ENCODE results near the gene LRRC72. TPM values are rescaled to one million over a fixed set of nuclear protein-coding genes. Genes with fewer than 3 reads are reported as not detected.

The LRRC72 gene
- total RNA-seq, 1 donor from 2014 or later: not detected

GRCh38 chr7:16563281-16564022 is 36.8 kb downstream of the LRRC72 start:
- DNase-seq (ENCODE audit: low read depth): no peak
- Histone ChIP-seq H3K36me3 (ENCODE audit: control insufficient read depth, insufficient read depth, low read length) (no peaks in the 10 kb centered on the region), H3K4me3 (ENCODE audit: low read depth, low read length) (no peak overlapping the region), H3K27me3 (ENCODE audit: control insufficient read depth, insufficient read depth, low read length) (no peaks in the 10 kb centered on the region)
- TF ChIP-seq, protein P1, sequence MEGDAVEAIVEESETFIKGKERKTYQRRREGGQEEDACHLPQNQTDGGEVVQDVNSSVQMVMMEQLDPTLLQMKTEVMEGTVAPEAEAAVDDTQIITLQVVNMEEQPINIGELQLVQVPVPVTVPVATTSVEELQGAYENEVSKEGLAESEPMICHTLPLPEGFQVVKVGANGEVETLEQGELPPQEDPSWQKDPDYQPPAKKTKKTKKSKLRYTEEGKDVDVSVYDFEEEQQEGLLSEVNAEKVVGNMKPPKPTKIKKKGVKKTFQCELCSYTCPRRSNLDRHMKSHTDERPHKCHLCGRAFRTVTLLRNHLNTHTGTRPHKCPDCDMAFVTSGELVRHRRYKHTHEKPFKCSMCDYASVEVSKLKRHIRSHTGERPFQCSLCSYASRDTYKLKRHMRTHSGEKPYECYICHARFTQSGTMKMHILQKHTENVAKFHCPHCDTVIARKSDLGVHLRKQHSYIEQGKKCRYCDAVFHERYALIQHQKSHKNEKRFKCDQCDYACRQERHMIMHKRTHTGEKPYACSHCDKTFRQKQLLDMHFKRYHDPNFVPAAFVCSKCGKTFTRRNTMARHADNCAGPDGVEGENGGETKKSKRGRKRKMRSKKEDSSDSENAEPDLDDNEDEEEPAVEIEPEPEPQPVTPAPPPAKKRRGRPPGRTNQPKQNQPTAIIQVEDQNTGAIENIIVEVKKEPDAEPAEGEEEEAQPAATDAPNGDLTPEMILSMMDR (IDR thresholded peaks at IDR 0.05; ENCODE audit: insufficient read depth, low read length, severe bottlenecking): no peak
- no peak for FAIRE-seq

DNA sequence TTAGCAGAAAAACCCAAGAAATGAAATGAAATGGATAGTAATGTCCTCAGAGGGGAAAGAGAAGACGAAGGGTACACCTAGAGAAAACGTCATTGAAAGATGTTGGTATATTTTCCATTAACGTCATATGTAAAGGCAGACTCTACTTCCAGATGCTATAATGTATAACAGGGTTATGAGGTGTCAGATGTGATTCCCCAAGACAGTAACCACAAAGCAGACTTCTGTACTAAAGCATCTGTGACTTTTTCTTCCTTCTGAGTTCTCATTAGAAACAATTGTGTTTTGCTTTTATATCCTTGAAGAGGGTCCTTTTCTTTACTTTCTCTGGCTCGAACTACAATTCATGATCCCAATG is 37.4 kb downstream of the LRRC72 start:
- Histone ChIP-seq H3K36me3 (ENCODE audit: control insufficient read depth, insufficient read depth, low read length) (no peaks in the 10 kb centered on the region), H3K4me3 (ENCODE audit: low read depth, low read length) (no peak overlapping the region), H3K27me3 (ENCODE audit: control insufficient read depth, insufficient read depth, low read length) (no peaks in the 10 kb centered on the region)
- DNase-seq (ENCODE audit: low read depth) (no peak), FAIRE-seq (no peak)
- TF ChIP-seq, protein P1 (IDR thresholded peaks at IDR 0.05; ENCODE audit: insufficient read depth, low read length, severe bottlenecking): no peak

- FAIRE-seq: no peak
- no peaks in the 10 kb centered on the region for H3K36me3 ChIP-seq (ENCODE audit: control insufficient read depth, insufficient read depth, low read length)
- peak; percentile 58 for DNase-seq (ENCODE audit: low read depth)
- H3K4me3 ChIP-seq (ENCODE audit: low read depth, low read length): no peak overlapping the region
- TF ChIP-seq, protein P1 (IDR thresholded peaks at IDR 0.05; ENCODE audit: insufficient read depth, low read length, severe bottlenecking): peak; percentile 61
- H3K27me3 ChIP-seq (ENCODE audit: control insufficient read depth, insufficient read depth, low read length): no peaks in the 10 kb centered on the region
These were observed 38.3 kb downstream of the LRRC72 start for GRCh38 chr7:16564909-16565426.

DNA sequence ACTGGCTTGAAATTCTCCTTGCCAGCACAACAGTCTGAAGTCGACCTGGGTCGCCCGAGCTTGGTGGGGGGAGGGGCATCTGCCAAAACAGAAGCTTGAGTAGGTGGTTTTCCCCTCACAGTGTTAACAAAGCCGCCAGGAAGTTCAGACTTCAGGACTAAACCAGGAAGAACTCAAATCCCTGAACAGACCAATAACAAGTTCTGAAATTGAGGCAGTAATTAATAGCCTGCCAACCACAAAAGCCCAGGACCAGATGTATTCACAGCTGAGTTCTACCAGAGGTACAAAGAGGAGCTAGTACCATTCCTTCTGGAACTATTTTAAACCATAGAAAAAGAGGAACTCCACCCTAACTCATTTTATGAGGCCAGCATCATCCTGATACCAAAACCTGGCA is 45.3 kb downstream of the LRRC72 start:
- H3K27me3 ChIP-seq (ENCODE audit: control insufficient read depth, insufficient read depth, low read length): no peaks in the 10 kb centered on the region
- TF ChIP-seq, protein P1 (IDR thresholded peaks at IDR 0.05; ENCODE audit: insufficient read depth, low read length, severe bottlenecking): no peak
- H3K4me3 ChIP-seq (ENCODE audit: low read depth, low read length): no peak overlapping the region
- DNase-seq (ENCODE audit: low read depth) (no peak), FAIRE-seq (no peak)
- H3K36me3 ChIP-seq (ENCODE audit: control insufficient read depth, insufficient read depth, low read length): no peaks in the 10 kb centered on the region

DNA sequence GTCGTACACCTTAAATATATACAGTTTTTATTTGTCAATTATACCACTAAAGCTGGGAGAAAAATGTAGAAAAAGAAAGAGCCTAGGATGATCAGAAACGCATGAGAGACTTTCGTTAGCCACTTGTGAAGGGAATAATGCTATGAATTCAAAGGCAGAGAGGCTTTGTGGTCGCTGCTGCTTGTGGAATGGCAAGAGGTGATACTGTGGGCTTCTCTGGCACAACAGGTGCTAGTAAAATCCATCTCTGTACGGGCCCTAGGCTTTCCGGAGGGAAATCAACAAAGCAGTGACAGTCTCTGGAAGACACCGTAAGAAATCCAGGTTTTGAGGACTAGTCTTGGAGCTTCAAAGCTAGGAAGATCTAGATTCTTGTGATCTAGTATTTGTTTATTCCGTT is 52.6 kb downstream of the LRRC72 start:
- no peaks in the 10 kb centered on the region for H3K27me3 ChIP-seq (ENCODE audit: control insufficient read depth, insufficient read depth, low read length)
- no peaks in the 10 kb centered on the region for H3K36me3 ChIP-seq (ENCODE audit: control insufficient read depth, insufficient read depth, low read length)
- no peak for FAIRE-seq
- TF ChIP-seq, protein P1 (IDR thresholded peaks at IDR 0.05; ENCODE audit: insufficient read depth, low read length, severe bottlenecking): no peak
- no peak for DNase-seq (ENCODE audit: low read depth)
- H3K4me3 ChIP-seq (ENCODE audit: low read depth, low read length): no peak overlapping the region

DNA sequence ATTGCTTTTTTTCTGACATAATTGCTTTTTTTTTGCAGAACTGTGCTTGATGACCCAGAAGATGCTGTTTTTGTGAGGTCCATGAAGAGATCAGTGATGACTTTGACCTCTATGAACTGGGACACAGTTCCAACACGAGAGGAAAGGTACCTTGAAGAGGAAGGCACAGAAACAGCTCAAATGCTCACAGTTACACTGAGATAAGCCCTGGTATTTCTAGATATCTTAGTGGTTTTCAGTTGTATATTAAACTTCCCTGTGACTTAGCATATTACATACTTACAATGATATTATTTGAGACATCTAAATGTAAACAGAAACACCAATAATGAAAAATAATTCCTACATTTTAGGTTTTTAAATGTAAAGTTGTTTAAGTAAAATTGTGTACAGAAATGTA is 54.7 kb downstream of the LRRC72 start:
- TF ChIP-seq, protein P1 (IDR thresholded peaks at IDR 0.05; ENCODE audit: insufficient read depth, low read length, severe bottlenecking): no peak
- no peaks in the 10 kb centered on the region for H3K27me3 ChIP-seq (ENCODE audit: control insufficient read depth, insufficient read depth, low read length)
- H3K4me3 ChIP-seq (ENCODE audit: low read depth, low read length): no peak overlapping the region
- DNase-seq (ENCODE audit: low read depth): no peak
- no peaks in the 10 kb centered on the region for H3K36me3 ChIP-seq (ENCODE audit: control insufficient read depth, insufficient read depth, low read length)
- FAIRE-seq: no peak
